Dermis blood vessel endothelial cell (primary cell): Measurements from ENCODE around the gene C22orf15. TPM values are rescaled to one million over a fixed set of nuclear protein-coding genes. Genes with fewer than 3 reads are reported as not detected.

Source experiments
- DNase-seq: peaks from one replicate; pipeline ENCODE4 v3.0.0; 2010
- total RNA-seq: library from RNA; depleted of rRNA; stranded (reverse); fragments of >200 nt; gene quantifications from 2 replicates; pipeline ENCODE4 v1.2.3, GENCODE V29; 2014

Gene C22orf15
- total RNA-seq, 1 donor from 2014 or later: not detected

- DNase-seq: peak; percentile 17
Observed at GRCh38 chr22:23789638-23790037, 26.8 kb downstream of the C22orf15 start.

- DNase-seq: no peak
Observed at GRCh38 chr22:23790819-23791737, 28.3 kb downstream of the C22orf15 start.

GRCh38 chr22:23791738-23792645 is 29.2 kb downstream of the C22orf15 start:
- DNase-seq: no peak

GRCh38 chr22:23793326-23793725 is 30.5 kb downstream of the C22orf15 start:
- no peak for DNase-seq

DNA sequence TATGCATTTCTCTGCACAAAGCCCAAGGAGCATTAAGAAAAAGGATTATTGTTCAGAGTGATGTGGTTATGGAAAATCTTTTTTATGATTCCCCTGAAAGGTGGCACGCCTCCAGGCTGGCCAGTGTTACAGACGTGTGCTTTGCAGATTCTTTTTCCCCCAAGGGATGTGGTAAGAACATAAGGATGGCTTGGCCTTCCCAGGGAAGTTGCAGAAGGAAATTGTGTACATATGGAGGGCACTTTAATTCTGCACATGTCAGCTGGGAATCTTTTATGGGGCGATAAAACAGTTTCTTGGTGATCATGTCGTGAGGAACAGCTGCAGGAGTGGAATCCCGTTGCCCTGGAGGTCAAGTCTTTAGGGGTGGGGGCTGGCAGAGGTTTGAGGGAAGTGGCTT is 33.7 kb downstream of the C22orf15 start:
- no peak for DNase-seq

DNA sequence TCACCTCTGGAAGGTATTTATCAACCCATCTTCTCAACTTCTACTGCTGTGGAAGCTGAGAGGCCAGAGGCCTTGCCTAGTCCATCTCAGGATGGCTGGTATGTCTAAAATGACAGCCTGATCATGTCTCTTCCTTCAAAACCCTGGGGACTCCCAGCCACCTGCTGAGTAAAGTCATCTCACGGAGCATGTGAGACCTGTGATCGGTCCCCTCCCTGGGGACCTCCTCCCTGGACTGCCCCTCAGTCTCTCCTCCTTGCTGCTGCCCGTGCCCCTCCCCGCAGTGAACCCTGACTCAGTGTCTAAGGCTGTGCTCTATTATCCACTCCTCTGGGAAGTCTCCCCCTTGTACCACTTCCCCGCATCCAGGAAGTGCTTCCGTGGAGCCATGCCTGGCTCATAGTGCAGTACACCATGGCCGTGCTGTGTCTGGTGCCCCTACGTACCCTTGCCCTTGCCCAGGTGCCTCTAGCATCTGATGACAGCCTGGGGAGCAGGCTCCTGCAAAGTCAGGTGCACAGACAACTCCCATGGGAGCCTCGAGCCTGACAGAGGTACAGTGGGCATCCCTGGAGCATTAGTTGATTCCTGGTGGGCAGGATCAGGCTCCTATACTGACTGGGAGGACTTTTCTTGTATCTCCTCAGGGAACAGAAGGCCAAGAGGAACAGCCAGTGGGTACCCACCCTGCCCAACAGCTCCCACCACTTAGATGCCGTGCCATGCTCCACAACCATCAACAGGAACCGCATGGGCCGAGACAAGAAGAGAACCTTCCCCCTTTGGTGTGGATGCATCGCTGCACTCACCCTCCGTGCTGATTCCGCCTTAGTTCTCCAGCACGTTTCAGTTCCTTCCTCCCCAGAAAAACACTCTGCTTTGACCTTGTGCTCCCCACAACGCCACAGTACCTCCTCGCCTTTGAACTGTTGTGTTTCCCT is 37.8 kb downstream of the C22orf15 start:
- DNase-seq: no peak

GRCh38 chr22:23801238-23801821 is 38.5 kb downstream of the C22orf15 start:
- no peak for DNase-seq

GRCh38 chr22:23801886-23802377 is 39.1 kb downstream of the C22orf15 start:
- no peak for DNase-seq

- DNase-seq: no peak
Observed at GRCh38 chr22:23803001-23803819, 40.4 kb downstream of the C22orf15 start.

DNA sequence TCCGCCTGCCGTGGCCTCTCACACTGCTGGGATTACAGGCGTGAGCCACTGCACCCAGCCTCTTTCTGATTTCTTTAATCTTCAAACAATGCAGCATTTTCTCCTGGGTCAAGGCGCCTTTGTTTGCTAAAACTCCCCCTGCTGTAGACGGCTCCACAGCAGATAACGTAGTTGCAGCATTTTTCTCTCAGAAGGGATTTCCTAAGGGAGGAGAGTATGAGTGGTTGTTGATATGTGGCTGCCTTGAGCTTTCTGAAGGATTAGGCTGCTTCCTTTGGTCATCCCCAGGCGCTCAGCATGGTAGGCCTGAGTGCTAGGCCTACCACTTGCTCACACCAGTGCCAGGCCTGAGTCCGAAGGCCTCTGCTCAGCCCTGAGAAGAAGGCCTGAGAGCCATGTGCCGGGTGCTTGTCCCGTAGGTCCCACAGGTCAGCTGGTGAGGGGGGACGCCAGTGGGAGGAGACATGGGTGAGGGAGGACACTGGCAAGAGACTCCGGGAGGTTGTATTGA is 42.0 kb downstream of the C22orf15 start:
- no peak for DNase-seq

- no peak for DNase-seq
Observed at GRCh38 chr22:23806837-23807236, 44.0 kb downstream of the C22orf15 start.

DNA sequence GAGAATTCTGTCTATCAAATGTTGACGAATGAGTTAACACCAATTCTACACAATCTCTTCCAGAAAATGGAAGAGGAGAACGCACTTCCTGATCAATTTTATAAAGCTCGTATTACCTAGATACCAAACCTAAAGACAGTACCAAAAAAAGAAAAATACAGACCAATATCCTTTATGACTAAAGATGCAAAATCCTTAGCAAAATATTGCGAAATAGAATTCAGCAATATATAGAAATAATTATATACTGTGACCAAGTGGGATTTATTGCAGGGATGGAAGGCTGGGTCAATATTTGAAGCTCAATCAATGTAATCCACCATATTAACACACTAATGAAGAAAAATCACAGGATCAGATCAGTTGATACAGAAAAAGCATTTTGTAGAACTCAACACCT is 49.6 kb downstream of the C22orf15 start:
- no peak for DNase-seq

Other genes starting within 250 kb of the C22orf15 start
- gene IGLL1, start 182.7 kb upstream of the C22orf15 start, total RNA-seq: not detected in 2 replicates
- gene DRICH1, start 130.7 kb upstream of the C22orf15 start, total RNA-seq: 0.05 and 0.17 TPM in 2 replicates
- gene RGL4, start 72.0 kb upstream of the C22orf15 start, total RNA-seq: not detected in 2 replicates
- gene ZNF70, start 11.9 kb upstream of the C22orf15 start, total RNA-seq: 2.2 and 2.3 TPM in 2 replicates
- not detected in 2 replicates for gene VPREB3, start 8.6 kb upstream of the C22orf15 start, total RNA-seq
- 2.6 and 9.6 TPM in 2 replicates for gene CHCHD10, start 5.0 kb downstream of the C22orf15 start, total RNA-seq
- gene MMP11, start 9.9 kb downstream of the C22orf15 start, total RNA-seq: 4.4 and 7.3 TPM in 2 replicates
- 24.5 and 45.8 TPM in 2 replicates for gene SMARCB1, start 24.0 kb downstream of the C22orf15 start, total RNA-seq
- 0.68 and 1.3 TPM in 2 replicates for gene DERL3, start 76.0 kb downstream of the C22orf15 start, total RNA-seq
- gene SLC2A11, start 94.9 kb downstream of the C22orf15 start, total RNA-seq: 4.7 and 6.0 TPM in 2 replicates
- 153 and 274 TPM in 2 replicates for gene MIF, start 131.4 kb downstream of the C22orf15 start, total RNA-seq
- 1.4 and 11.1 TPM in 2 replicates for gene GSTT2B, start 198.2 kb downstream of the C22orf15 start, total RNA-seq
- gene DDTL, start 203.9 kb downstream of the C22orf15 start, total RNA-seq: 0.34 and 0.98 TPM in 2 replicates
- 114 and 121 TPM in 2 replicates for gene DDT, start 211.5 kb downstream of the C22orf15 start, total RNA-seq
- 0.65 TPM in 1 of 2 replicates, not detected in the other for gene GSTT2, start 217.1 kb downstream of the C22orf15 start, total RNA-seq
- not detected in 2 replicates for gene GSTT4, start 242.5 kb downstream of the C22orf15 start, total RNA-seq
- gene CABIN1, start 248.3 kb downstream of the C22orf15 start, total RNA-seq: 35.7 and 50.2 TPM in 2 replicates